Right renal cortex interstitium (tissue), 3 donors: ENCODE measurements around the gene SLC1A4. TPM values are rescaled to one million over a fixed set of nuclear protein-coding genes. Genes with fewer than 3 reads are reported as not detected.
"Not testable (repeated sequence)": the region's sequence is repeated elsewhere in the genome, so short reads cannot be mapped to it uniquely, and the experiment has no call there.

Source experiments
- DNase-seq, 3 donors: peaks; one replicate each; pipeline ENCODE4 v3.0.0-alpha.2; 2013; ENCODE audit warnings: low read depth in 3 of 3, low spot score in 2 of 3
- polyA plus RNA-seq, 3 donors: library from polyadenylated mRNA; unstranded; fragments of 120-200 nt; gene quantifications; one replicate each; pipeline ENCODE4 v1.2.1, GENCODE V29; 2013; ENCODE audit not compliant: insufficient read length in 3 of 3

Gene SLC1A4
- polyA plus RNA-seq, 3 donors = 5.9 to 8.8 (median 8.4) TPM

GRCh38 chr2:65024149-65024829, 35.1 kb downstream of the SLC1A4 start:
- no peak for DNase-seq

GRCh38 chr2:65025453-65026123, 36.4 kb downstream of the SLC1A4 start:
- no peak for DNase-seq

- no peak for DNase-seq
Measured at GRCh38 chr2:65026154-65026553, 37.0 kb downstream of the SLC1A4 start.

GRCh38 chr2:65026704-65027464, 37.7 kb downstream of the SLC1A4 start:
- DNase-seq = no peak

- DNase-seq = no peak
Measured at GRCh38 chr2:65027616-65028244, 38.5 kb downstream of the SLC1A4 start.

DNA sequence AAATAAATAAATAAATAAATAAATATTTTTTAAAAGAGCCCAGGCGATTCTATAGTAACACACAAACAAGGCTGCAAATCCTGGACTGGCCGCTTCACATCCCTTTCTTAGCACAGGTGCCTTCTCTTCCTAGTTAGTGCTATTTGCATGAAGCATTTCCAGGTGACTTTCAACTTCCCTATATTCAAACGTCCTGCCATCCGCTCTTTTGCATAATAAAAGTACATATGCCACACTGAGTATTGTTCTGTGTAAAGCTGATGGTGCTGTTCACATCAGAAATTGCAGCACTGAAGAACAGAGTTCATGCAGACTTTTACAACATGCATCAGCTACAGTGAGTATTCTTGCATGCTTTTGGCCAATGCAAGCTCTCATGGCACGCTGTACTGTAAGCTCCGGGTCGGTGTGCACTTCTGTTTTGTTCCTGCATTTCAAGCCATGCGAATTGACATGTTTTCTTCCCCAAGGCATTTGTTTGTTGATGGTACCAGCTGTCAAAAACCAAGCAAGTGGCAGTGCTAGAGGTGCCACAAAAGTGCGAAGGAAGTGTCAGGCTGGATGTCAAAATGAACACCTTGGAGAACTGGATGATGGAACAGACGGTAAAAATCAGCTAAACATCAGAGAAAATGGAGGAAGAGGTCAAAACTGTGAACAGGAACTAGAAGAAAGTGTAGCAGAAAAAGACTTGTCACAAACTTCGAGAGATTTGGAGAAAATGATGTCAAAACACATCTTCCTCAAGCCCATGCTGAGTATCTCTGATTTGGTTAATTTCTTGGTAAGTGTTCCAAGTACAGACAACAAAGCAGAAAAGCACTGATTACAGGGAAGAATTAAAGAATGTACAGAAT, 41.5 kb downstream of the SLC1A4 start:
- no peak for DNase-seq

GRCh38 chr2:65031341-65032018, 42.3 kb downstream of the SLC1A4 start:
- no peak for DNase-seq

DNA sequence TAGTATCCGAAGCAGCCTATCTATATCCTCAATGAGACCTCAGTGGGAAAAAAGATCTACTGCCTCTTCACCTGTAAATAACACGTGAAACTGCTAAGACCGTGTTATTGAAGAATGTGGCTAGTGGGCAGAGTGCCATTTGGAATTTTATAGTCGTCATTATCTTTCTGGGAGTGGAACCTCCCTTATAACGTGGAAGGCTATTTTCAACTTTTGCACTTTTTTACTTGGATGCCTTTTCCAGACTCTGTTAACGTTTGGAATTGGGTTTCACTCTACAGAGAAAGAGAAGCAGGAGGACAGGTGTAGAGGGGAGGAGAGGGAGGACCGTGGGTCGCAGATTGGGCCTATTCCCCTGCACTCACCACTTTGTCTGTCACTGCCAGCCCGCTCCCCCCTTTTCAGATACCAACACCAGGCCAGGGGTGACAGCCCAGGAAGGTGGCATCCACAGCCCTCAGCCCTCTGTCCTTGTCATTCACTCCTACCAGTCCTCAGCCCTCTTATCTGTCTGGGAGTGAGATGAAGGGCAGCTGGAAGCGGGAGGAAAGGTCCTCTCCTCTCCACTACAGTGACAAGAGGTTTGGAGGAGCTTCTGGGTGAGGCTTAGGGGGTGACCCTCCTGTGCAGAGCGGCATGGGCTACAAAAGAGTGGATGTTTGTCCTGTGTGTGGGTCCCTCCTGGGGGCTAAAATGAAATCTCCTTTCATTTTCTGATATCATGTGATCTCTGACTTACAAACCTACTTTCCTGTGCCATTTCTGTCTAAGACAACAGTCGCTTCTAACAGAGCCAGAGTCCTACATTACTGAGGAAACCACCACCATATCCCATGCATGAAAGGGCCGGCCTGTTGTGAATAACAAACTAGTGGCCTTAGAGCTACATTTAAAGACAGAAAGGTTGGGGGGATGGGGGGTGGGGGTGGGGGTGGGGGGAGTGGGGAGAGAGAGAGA, 43.1 kb downstream of the SLC1A4 start:
- no peak for DNase-seq

- DNase-seq = no peak
Measured at GRCh38 chr2:65033178-65033577, 44.0 kb downstream of the SLC1A4 start.

DNA sequence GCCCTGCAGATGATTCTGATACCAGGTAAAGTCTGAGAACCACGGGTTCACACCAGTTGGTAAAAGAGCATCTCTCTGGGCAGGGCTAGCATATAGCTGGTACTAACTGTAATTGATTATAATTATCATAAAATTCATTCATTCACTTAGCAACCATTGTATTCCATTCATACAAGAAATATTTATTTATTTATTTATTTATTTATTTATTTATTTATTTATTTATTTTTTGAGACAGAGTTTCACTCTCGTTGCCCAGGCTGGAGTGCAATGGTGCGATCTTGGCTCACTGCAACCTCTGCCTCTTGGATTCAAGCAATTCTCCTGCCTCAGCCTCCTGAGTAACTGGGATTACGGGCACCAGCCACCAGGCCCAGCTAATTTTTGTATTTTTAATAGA, 44.5 kb downstream of the SLC1A4 start:
- DNase-seq = not testable (repeated sequence)

GRCh38 chr2:65035351-65035943, 46.2 kb downstream of the SLC1A4 start:
- no peak for DNase-seq

- no peak for DNase-seq
Measured at GRCh38 chr2:65037178-65037577, 48.0 kb downstream of the SLC1A4 start.

GRCh38 chr2:65039640-65040039, 50.4 kb downstream of the SLC1A4 start:
- no peak for DNase-seq

DNA sequence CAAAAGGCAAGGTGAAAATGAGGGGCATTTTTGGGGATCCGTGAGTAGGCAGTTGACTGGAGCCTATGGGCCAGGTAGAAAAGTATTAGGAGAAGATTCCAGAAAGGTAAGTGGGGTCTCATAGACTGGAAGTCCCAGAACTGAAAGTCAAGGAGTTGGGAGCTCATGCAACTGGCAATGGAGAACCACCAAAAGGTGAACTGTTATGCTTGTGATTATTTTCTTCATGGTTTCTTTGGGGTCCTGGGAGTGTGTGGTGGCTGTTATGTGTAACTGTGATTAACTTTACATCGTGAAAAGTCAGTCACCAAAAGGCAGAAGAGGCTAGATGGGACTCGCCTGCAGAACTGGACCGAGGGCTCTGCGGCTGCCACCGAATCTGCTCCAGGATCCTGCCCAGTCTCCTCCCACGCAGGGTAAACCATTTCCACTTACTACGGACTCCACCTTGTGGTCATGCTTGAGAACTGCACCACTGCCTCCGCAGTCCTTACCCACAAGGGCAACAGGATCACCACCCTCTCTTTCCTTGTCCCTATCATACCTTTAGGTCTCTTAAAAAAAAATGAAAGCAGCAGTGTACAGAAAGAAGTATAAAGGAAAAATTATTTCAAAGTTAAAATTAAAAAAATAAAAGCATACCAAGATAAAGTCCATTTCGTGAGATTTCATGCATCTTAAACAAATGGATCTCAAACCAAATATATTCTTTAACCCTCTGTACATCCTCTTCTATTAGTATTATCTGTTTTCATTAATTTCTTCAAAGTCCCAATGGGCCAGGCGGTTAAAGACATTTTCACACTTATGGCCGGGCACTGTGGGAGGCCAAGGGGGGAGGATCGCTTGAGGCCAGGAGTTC, 51.4 kb downstream of the SLC1A4 start:
- DNase-seq = peak in 2 of 3 donors; percentile 59 to 61

- DNase-seq = no peak
Measured at GRCh38 chr2:65043001-65043400, 53.8 kb downstream of the SLC1A4 start.

- no peak for DNase-seq
Measured at GRCh38 chr2:65044097-65044735, 55.0 kb downstream of the SLC1A4 start.

- DNase-seq = no peak
Measured at GRCh38 chr2:65045651-65046050, 56.5 kb downstream of the SLC1A4 start.
